ENCODE results near the gene PHC2.

DNA sequence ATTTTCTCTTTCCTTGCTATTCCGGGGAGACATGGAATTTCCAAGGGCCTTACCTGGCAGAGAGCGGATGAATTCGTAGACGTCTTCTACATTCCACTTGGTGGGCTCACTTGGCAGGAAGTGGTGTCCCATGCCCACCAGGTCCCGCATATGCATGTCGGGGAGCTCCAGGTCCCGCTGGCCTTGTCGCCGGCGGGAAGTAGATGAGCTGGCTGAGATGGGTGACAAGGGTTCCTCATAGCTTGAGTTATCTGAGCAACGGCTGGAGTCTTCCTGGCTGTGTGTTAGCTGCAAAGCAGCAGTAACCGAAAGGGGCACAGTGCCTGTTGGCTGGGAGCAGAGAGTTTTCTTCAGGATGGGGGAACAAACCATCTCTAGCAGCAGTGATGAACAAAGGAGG, 102.1 kb downstream of the PHC2 start:
- TF ChIP-seq SPI1 (IDR thresholded peaks at IDR 0.05; ENCODE audit: low read depth, low read length), result no peak
- TF ChIP-seq POLR2A (IDR thresholded peaks at IDR 0.05; ENCODE audit: low read depth, low read length), result no peak
- no peak for TF ChIP-seq TAF1 (IDR thresholded peaks at IDR 0.05; ENCODE audit: low read depth, low read length)
- no peak for TF ChIP-seq POLR2AphosphoS5 (IDR thresholded peaks at IDR 0.05; ENCODE audit: low read depth, low read length)
